ENCODE data around the gene GRPEL2. TPM values are rescaled to one million over a fixed set of nuclear protein-coding genes. Genes with fewer than 3 reads are reported as not detected.

Gene GRPEL2, protein sequence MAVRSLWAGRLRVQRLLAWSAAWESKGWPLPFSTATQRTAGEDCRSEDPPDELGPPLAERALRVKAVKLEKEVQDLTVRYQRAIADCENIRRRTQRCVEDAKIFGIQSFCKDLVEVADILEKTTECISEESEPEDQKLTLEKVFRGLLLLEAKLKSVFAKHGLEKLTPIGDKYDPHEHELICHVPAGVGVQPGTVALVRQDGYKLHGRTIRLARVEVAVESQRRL
- total RNA-seq: 15.1 TPM
- long read RNA-seq, full-length matches to known transcripts: 5 of 12 reads
- long read RNA-seq, partial matches to known transcripts: 6 of 12 reads
- long read RNA-seq, other reads (novel, unspliced or antisense): 1 of 12 reads

DNA sequence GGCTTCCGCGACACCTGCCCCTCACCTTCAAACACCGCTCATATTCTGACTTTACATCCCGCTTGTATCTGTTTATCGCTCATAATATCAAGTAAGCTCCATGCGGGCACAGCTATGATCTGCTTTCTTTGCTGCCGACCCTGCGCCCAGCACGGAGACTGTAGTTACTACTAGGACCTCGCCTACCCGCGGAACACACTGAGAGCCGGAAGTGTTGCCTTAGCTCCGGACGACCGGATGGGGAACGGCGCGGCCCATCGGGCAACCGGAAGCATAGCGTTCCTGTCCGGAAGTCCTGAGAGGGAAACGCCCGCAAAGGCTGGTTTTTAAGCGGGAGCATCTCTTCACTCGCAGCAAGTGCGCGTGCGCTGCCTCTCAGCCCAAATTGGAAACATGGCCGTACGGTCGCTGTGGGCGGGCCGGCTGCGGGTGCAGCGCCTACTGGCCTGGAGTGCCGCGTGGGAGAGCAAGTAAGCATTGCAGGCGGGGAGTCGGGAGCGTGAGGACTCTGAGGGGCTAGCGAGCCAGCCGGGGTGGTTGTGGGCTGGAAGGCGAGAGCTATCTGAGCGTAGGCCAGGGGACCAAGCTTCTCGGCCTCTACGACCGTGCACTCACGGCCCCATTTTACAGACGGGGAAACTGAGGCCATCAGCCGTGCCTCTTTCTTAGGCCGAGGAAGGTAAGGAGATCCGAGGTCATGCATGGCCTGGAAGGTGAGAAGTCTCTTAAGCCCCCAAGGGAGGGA is at the start of gene GRPEL2:
Gene GRPEL2 (plus strand): TSS at position 353 of the 745 bp plus-strand sequence. CDS start 41 bp downstream, at position 394.
- intact Hi-C loops (cut with DNase I): no loop called here
- ATAC-seq (peak; percentile 99), DNase-seq (peak; percentile 97)
- TF ChIP-seq, protein P1, sequence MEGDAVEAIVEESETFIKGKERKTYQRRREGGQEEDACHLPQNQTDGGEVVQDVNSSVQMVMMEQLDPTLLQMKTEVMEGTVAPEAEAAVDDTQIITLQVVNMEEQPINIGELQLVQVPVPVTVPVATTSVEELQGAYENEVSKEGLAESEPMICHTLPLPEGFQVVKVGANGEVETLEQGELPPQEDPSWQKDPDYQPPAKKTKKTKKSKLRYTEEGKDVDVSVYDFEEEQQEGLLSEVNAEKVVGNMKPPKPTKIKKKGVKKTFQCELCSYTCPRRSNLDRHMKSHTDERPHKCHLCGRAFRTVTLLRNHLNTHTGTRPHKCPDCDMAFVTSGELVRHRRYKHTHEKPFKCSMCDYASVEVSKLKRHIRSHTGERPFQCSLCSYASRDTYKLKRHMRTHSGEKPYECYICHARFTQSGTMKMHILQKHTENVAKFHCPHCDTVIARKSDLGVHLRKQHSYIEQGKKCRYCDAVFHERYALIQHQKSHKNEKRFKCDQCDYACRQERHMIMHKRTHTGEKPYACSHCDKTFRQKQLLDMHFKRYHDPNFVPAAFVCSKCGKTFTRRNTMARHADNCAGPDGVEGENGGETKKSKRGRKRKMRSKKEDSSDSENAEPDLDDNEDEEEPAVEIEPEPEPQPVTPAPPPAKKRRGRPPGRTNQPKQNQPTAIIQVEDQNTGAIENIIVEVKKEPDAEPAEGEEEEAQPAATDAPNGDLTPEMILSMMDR (IDR thresholded peaks at IDR 0.05): no peak
- Histone ChIP-seq H3K27ac (peak within 1 kb of the TSS; percentile 82), H3K36me3 (peaks cover 28% of the 10 kb centered on the region), H3K9me3 (no peaks in the 10 kb centered on the region), H3K4me3 (peak within 1 kb of the TSS; percentile 92), H3K27me3 (ENCODE audit: low read depth) (no peaks in the 10 kb centered on the region), H3K4me1 (peaks cover 29% of the 10 kb centered on the region)

DNA sequence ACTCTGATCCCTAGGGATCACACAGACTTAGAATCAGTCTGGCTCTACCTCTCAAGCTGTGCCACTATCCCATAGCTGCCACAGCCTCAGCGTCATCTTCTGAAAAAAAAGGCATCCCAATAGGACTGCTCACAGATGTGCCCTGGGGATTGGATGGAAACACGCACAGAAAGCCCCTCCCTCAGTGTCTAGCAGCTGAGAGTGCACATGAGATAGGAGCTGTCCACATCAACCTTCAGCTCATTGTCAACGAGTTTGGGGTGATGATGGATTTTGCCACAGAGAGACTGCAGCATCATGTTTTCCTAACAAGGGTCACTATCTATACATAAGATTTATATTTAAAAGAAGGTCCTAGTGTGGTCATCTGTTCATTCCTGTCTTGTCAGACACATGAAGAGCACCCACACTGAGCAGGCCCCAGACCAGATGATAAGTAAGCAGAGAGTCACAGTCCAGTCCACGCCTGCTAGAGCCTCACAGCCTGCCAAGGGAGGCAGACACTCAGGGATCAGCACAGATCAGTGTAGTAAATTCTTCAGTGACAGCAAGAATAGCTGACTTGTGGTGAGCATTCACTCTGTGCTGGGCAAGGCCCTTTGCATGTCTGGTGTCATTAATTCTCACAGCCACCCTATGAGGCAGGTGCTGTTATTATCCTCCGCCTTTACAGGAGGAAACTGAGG is 47.8 kb upstream of the GRPEL2 start:
- DNase-seq (no peak), ATAC-seq (no peak)
- Histone ChIP-seq H3K4me1 (peaks cover 31% of the 10 kb centered on the region), H3K27me3 (ENCODE audit: low read depth) (no peaks in the 10 kb centered on the region), H3K36me3 (no peaks in the 10 kb centered on the region), H3K9me3 (no peaks in the 10 kb centered on the region), H3K4me3 (no peak overlapping the region), H3K27ac (peak overlapping the region; percentile 84)
- TF ChIP-seq, protein P1 (IDR thresholded peaks at IDR 0.05): no peak
- intact Hi-C loops (cut with DNase I): no loop called here

DNA sequence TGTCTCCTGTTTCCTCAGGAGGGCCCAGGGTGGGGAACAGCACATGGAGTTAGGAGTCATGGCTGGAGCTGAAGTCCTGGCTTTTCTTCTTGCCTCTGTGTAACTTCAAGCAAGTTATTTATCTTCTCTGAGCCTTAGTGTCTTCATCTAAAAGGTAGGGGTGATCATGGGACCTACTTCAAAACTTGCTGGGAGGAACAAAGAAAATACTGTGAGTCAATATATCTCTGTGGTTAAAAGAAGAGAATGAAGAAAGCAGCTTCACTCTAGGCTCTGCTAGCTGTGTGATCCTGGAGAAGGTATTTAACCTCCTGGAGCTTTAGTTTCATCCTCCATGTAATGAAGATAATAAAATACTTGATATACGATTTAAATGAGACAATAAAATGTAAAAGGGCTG is 47.1 kb upstream of the GRPEL2 start:
- no peak for ATAC-seq
- H3K27ac ChIP-seq: peak overlapping the region; percentile 84
- TF ChIP-seq, protein P1 (IDR thresholded peaks at IDR 0.05): no peak

DNA sequence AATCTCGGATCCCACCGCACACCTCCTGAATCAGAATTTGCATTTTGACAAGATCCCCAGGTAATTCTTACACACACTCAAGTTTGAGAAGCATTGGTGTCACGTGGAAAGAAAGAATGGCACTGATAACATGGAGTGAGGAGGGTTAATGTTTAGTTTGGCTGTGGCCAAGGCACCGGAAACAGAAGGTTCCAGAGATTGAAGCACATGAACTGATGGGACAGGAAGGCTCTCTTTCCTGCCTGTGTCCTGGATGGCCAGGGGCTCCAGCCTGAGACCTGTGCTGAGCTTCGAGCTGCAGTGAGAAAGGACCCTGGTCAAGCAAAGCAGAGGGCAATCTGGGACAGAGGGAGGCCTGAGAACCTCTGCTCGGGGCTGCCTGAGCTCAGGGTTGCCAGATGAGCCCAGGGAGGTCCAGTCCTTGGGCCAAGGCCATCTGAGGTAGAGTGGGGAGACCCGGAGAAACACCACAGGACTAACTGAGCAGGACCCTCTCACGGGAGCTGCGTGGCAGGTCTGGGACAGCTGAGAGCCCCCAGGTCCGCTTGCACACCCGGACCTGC is 46.4 kb upstream of the GRPEL2 start:
- Histone ChIP-seq H3K27ac (peak overlapping the region; percentile 84), H3K36me3 (no peaks in the 10 kb centered on the region), H3K4me3 (no peak overlapping the region), H3K27me3 (ENCODE audit: low read depth) (no peaks in the 10 kb centered on the region), H3K9me3 (no peaks in the 10 kb centered on the region), H3K4me1 (peaks cover 42% of the 10 kb centered on the region)
- ATAC-seq: peak; percentile 40 to 63
- intact Hi-C loops (cut with DNase I): no loop called here
- DNase-seq: no peak
- TF ChIP-seq, protein P1 (IDR thresholded peaks at IDR 0.05): no peak

More for the DNA sequence above, 47.1 kb upstream of the GRPEL2 start:
- Histone ChIP-seq H3K27me3 (ENCODE audit: low read depth) (no peaks in the 10 kb centered on the region), H3K4me1 (peaks cover 34% of the 10 kb centered on the region), H3K9me3 (no peaks in the 10 kb centered on the region), H3K4me3 (no peak overlapping the region), H3K36me3 (no peaks in the 10 kb centered on the region)
- intact Hi-C loops (cut with DNase I): no loop called here
- DNase-seq: no peak

DNA sequence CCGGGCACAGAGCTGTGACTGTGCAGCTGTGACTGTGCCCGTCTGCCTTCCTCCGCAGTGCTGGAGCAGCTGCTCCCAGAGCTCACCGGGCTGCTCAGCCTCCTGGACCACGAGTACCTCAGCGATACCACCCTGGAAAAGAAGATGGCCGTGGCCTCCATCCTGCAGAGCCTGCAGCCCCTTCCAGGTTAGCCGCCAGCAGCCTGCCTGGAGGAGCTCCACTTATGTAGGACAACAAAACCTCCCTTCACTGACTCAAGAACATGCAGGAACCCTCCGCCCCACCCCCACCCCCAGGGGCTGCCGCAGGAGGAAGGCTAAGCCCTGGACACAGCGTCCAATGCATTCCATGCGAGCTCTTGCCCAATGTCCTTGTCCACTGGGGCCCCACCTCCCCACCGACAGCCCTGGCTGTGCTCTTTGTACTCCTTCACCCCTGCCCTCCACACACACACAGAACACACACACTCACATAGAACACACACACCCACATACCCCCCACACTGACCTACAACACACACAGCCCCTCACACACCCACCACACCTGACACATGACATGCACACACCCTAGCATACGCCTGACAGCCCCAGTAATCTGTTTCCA is 45.7 kb upstream of the GRPEL2 start:
- ATAC-seq (peak; percentile 23 to 35), DNase-seq (no peak)
- H3K36me3 ChIP-seq: no peaks in the 10 kb centered on the region
- H3K27ac ChIP-seq: peak overlapping the region; percentile 84
- no peaks in the 10 kb centered on the region for H3K9me3 ChIP-seq
- no peaks in the 10 kb centered on the region for H3K27me3 ChIP-seq (ENCODE audit: low read depth)
- TF ChIP-seq, protein P1 (IDR thresholded peaks at IDR 0.05): no peak
- peaks cover 46% of the 10 kb centered on the region for H3K4me1 ChIP-seq
- intact Hi-C loops (cut with DNase I): no loop called here
- no peak overlapping the region for H3K4me3 ChIP-seq
